ENCODE measurements around the gene MICU1.

- TF ChIP-seq CTCF (IDR thresholded peaks at IDR 0.05) (no peak), POLR2A (IDR thresholded peaks at IDR 0.05) (no peak)
Observed at GRCh38 chr10:72540193-72540807, 85.6 kb downstream of the MICU1 start.
